CD4-positive, CD25-positive, alpha-beta regulatory T cell (primary cell): Measurements from ENCODE around the gene SF3A2. TPM values are rescaled to one million over a fixed set of nuclear protein-coding genes. Genes with fewer than 3 reads are reported as not detected.
A peak's percentile ranks its signal among the peaks of the same experiment; 100 is the strongest.

Source experiments
- ATAC-seq, 2 donors: fragments of 150-1000 bp; cut with Tn5 transposase; one replicate each; pipeline ENCODE4 v1.10.0; 2021; ENCODE audit warnings: low read depth in 2 of 2, moderate number of reproducible peaks in 2 of 2, moderate library complexity in 1 of 2
- DNase-seq, 3 donors: peaks; one replicate each; pipeline versions ENCODE4 v3.0.0 to v3.0.0-alpha.2; 2012 to 2022; ENCODE audit warnings: mixed read lengths in 1 of 3
- H3K27ac ChIP-seq: one replicate; pipeline ENCODE4 v1.7.0; 2013; ENCODE audit warnings: mild to moderate bottlenecking, low read length; ENCODE audit not compliant: insufficient read depth, poor library complexity, severe bottlenecking
- H3K27me3 ChIP-seq: one replicate; pipeline ENCODE4 v1.7.0; 2013; ENCODE audit warnings: low read length; ENCODE audit not compliant: control insufficient read depth, insufficient read depth
- H3K36me3 ChIP-seq: one replicate; pipeline ENCODE4 v1.7.0; 2013; ENCODE audit warnings: mild to moderate bottlenecking, low read length, moderate library complexity; ENCODE audit not compliant: control insufficient read depth, insufficient read depth
- H3K4me1 ChIP-seq: 2 replicates; pipeline ENCODE4 v1.7.0; 2013; ENCODE audit warnings: mild to moderate bottlenecking, low read length; ENCODE audit not compliant: insufficient read depth, control insufficient read depth, poor library complexity, severe bottlenecking
- H3K4me3 ChIP-seq: one replicate; pipeline ENCODE4 v1.7.0; 2013; ENCODE audit warnings: low read depth, mild to moderate bottlenecking, low read length, moderate library complexity
- H3K9me3 ChIP-seq, 2 experiments: 1 replicate in 1 of 2; 2 replicates in 1 of 2; pipeline ENCODE4 v1.7.0; 2013; ENCODE audit warnings: low read length in 2 of 2, mild to moderate bottlenecking in 1 of 2, moderate library complexity in 1 of 2; ENCODE audit not compliant: control insufficient read depth in 2 of 2
- H3K27ac Mint-ChIP-seq, 3 donors: one replicate each; pipeline ENCODE4 v1.8.0; 2020 to 2022; ENCODE audit warnings: mild to moderate bottlenecking in 3 of 3, mixed read lengths in 3 of 3, moderate library complexity in 2 of 3
- H3K27me3 Mint-ChIP-seq: one replicate; pipeline ENCODE4 v1.8.0; 2022; ENCODE audit warnings: mild to moderate bottlenecking, mixed read lengths
- H3K36me3 Mint-ChIP-seq: one replicate; pipeline ENCODE4 v1.8.0; 2020; ENCODE audit warnings: mixed read lengths
- H3K4me1 Mint-ChIP-seq, 4 donors: one replicate each; pipeline ENCODE4 v1.8.0; 2020 to 2022; ENCODE audit warnings: mixed read lengths in 4 of 4, mild to moderate bottlenecking in 1 of 4
- H3K4me3 Mint-ChIP-seq, 4 donors: one replicate each; pipeline ENCODE4 v1.8.0; 2020 to 2022; ENCODE audit warnings: mild to moderate bottlenecking in 4 of 4, mixed read lengths in 4 of 4, moderate library complexity in 3 of 4
- H3K9me3 Mint-ChIP-seq, 7 donors: one replicate each; pipeline ENCODE4 v1.8.0; 2020 to 2022; ENCODE audit warnings: mixed read lengths in 7 of 7, mild to moderate bottlenecking in 3 of 7, moderate library complexity in 2 of 7
- polyA plus RNA-seq, 4 donors: library from polyadenylated mRNA; unstranded; fragments of 300-500 nt; fragmentation: Illumina TruSeq; gene quantifications; one replicate each; pipeline ENCODE4 v1.2.3, GENCODE V29; 2021
- total RNA-seq: library from RNA; stranded (reverse); gene quantifications from one replicate; pipeline ENCODE4 v1.2.3, GENCODE V29; 2022

The SF3A2 gene
- total and polyA plus RNA-seq, 5 donors from 2014 or later: 13.5 to 146 (median 23.0) TPM

GRCh38 chr19:2225415-2226050 lies 11.1 kb upstream of the SF3A2 start:
- ATAC-seq: no peak
- no peaks in the 10 kb centered on the region for H3K27me3 Mint-ChIP-seq
- H3K4me3 Mint-ChIP-seq: no peak overlapping the region
- Histone ChIP-seq H3K27ac (no peak overlapping the region), H3K4me1 (no peaks in the 10 kb centered on the region), H3K36me3 (peaks cover 8% of the 10 kb centered on the region), H3K9me3 (no peaks in the 10 kb centered on the region), H3K27me3 (no peaks in the 10 kb centered on the region), H3K4me3 (no peak overlapping the region)
- H3K27ac Mint-ChIP-seq: no peak overlapping the region
- H3K4me1 Mint-ChIP-seq: peaks cover 0 to 1% (median 0%) of the 10 kb centered on the region in 4 donors
- peaks cover 5% of the 10 kb centered on the region for H3K36me3 Mint-ChIP-seq
- DNase-seq: no peak
- H3K9me3 Mint-ChIP-seq: peaks cover 0 to 2% (median 0%) of the 10 kb centered on the region in 7 donors

- H3K27ac ChIP-seq: no peak overlapping the region
- DNase-seq (no peak), ATAC-seq (no peak)
- Mint-ChIP-seq H3K9me3 (peaks cover 0 to 2% (median 0%) of the 10 kb centered on the region in 7 donors), H3K27ac (no peak overlapping the region), H3K27me3 (no peaks in the 10 kb centered on the region), H3K4me3 (no peak overlapping the region), H3K36me3 (peaks cover 5% of the 10 kb centered on the region), H3K4me1 (peaks cover 0 to 2% (median 0%) of the 10 kb centered on the region in 4 donors)
- no peaks in the 10 kb centered on the region for H3K4me1 ChIP-seq
- no peaks in the 10 kb centered on the region for H3K27me3 ChIP-seq
- no peak overlapping the region for H3K4me3 ChIP-seq
- H3K36me3 ChIP-seq: peaks cover 8% of the 10 kb centered on the region
- no peaks in the 10 kb centered on the region for H3K9me3 ChIP-seq
These were observed 10.4 kb upstream of the SF3A2 start for GRCh38 chr19:2226051-2226839.

- peaks cover 5% of the 10 kb centered on the region for H3K36me3 Mint-ChIP-seq
- Histone ChIP-seq H3K4me1 (no peaks in the 10 kb centered on the region), H3K36me3 (peaks cover 8% of the 10 kb centered on the region), H3K4me3 (no peak overlapping the region), H3K27ac (no peak overlapping the region), H3K9me3 (no peaks in the 10 kb centered on the region), H3K27me3 (no peaks in the 10 kb centered on the region)
- ATAC-seq (no peak), DNase-seq (no peak)
- no peak overlapping the region for H3K27ac Mint-ChIP-seq
- peaks cover 0 to 2% (median 0%) of the 10 kb centered on the region in 7 donors for H3K9me3 Mint-ChIP-seq
- H3K4me1 Mint-ChIP-seq: peaks cover 0 to 2% (median 0%) of the 10 kb centered on the region in 4 donors
- no peak overlapping the region for H3K4me3 Mint-ChIP-seq
- no peaks in the 10 kb centered on the region for H3K27me3 Mint-ChIP-seq
These were observed 9.7 kb upstream of the SF3A2 start for GRCh38 chr19:2226840-2227360.

GRCh38 chr19:2227415-2228156 lies 9.0 kb upstream of the SF3A2 start:
- Mint-ChIP-seq H3K9me3 (peaks cover 0 to 2% (median 0%) of the 10 kb centered on the region in 7 donors), H3K36me3 (peaks cover 5% of the 10 kb centered on the region), H3K27me3 (no peaks in the 10 kb centered on the region), H3K27ac (no peak overlapping the region), H3K4me3 (no peak overlapping the region), H3K4me1 (peaks cover 0 to 4% (median under 1%) of the 10 kb centered on the region in 4 donors)
- H3K27ac ChIP-seq: no peak overlapping the region
- ATAC-seq (no peak), DNase-seq (no peak)
- no peaks in the 10 kb centered on the region for H3K9me3 ChIP-seq
- peaks cover 8% of the 10 kb centered on the region for H3K36me3 ChIP-seq
- no peak overlapping the region for H3K4me3 ChIP-seq
- H3K27me3 ChIP-seq: no peaks in the 10 kb centered on the region
- no peaks in the 10 kb centered on the region for H3K4me1 ChIP-seq

- Mint-ChIP-seq H3K27me3 (no peaks in the 10 kb centered on the region), H3K9me3 (no peaks in the 10 kb centered on the region), H3K36me3 (peaks cover 5% of the 10 kb centered on the region), H3K4me1 (peaks cover 0 to 8% (median under 1%) of the 10 kb centered on the region in 4 donors), H3K4me3 (peak overlapping the region in 1 of 4 donors; percentile 21), H3K27ac (no peak overlapping the region)
- H3K4me1 ChIP-seq: peaks cover 3% of the 10 kb centered on the region
- no peak overlapping the region for H3K4me3 ChIP-seq
- no peaks in the 10 kb centered on the region for H3K27me3 ChIP-seq
- H3K27ac ChIP-seq: no peak overlapping the region
- no peak for ATAC-seq
- H3K9me3 ChIP-seq: no peaks in the 10 kb centered on the region
- H3K36me3 ChIP-seq: peaks cover 8% of the 10 kb centered on the region
- DNase-seq: no peak
These were observed 8.2 kb upstream of the SF3A2 start for GRCh38 chr19:2228157-2229030.

GRCh38 chr19:2229103-2230032 lies 7.3 kb upstream of the SF3A2 start:
- no peak overlapping the region for H3K27ac ChIP-seq
- Mint-ChIP-seq H3K4me1 (peaks cover 0 to 13% (median 5%) of the 10 kb centered on the region in 4 donors), H3K9me3 (no peaks in the 10 kb centered on the region), H3K27ac (no peak overlapping the region), H3K27me3 (no peaks in the 10 kb centered on the region), H3K36me3 (peaks cover 5% of the 10 kb centered on the region), H3K4me3 (peak overlapping the region in 1 of 4 donors; percentile 21)
- H3K4me3 ChIP-seq: no peak overlapping the region
- peaks cover 8% of the 10 kb centered on the region for H3K36me3 ChIP-seq
- H3K4me1 ChIP-seq: peaks cover 10% of the 10 kb centered on the region
- H3K9me3 ChIP-seq: no peaks in the 10 kb centered on the region
- ATAC-seq: no peak
- no peak for DNase-seq
- no peaks in the 10 kb centered on the region for H3K27me3 ChIP-seq
